ENCODE measurements around the gene MSRB1.

DNA sequence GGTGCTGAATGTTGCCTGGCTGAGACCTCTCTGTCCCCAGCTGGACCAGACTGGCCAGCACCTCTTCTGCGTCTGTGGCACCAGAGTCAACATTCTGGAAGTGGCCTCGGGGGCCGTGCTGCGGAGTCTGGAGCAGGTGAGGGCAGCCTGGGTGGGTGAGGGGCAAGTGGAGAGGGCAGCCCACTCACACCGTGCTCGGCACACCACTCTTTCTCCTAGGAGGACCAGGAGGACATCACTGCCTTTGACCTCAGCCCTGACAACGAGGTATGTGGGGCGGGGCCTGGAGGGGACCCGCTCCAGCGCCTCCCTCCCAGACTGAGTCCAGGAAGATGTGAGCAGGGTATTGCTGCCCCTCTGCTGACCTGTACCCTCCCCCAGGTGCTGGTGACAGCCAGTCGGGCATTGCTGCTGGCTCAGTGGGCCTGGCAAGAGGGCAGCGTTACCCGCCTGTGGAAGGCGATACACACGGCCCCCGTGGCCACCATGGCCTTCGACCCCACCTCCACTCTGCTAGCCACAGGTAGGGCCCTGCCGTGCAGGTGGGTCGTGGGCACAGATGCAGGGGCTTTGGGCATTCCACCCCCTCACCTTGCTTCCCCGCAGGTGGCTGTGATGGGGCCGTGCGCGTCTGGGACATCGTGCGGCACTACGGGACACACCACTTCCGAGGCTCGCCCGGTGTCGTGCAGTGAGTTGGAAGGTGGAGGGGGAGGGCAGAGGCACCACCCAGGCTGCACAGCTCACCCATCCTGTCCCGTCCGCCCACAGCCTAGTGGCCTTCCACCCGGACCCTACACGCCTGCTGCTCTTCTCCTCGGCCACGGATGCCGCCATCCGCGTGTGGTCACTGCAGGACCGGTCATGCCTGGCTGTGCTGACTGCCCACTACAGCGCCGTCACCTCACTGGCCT is 31.4 kb upstream of the MSRB1 start:
- TF ChIP-seq RAD21 (IDR thresholded peaks at IDR 0.05; ENCODE audit: low read depth) (no peak), EGR1 (IDR thresholded peaks at IDR 0.05) (no peak), CREB1 (IDR thresholded peaks at IDR 0.05; ENCODE audit: low read depth) (no peak), NFIC (IDR thresholded peaks at IDR 0.05) (no peak)
- TF ChIP-seq, protein P1, sequence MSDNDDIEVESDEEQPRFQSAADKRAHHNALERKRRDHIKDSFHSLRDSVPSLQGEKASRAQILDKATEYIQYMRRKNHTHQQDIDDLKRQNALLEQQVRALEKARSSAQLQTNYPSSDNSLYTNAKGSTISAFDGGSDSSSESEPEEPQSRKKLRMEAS (IDR thresholded peaks at IDR 0.05) = no peak

All from Ishikawa (cell line).